Measurements from ENCODE around the gene RPLP2.

Gene RPLP2

DNA sequence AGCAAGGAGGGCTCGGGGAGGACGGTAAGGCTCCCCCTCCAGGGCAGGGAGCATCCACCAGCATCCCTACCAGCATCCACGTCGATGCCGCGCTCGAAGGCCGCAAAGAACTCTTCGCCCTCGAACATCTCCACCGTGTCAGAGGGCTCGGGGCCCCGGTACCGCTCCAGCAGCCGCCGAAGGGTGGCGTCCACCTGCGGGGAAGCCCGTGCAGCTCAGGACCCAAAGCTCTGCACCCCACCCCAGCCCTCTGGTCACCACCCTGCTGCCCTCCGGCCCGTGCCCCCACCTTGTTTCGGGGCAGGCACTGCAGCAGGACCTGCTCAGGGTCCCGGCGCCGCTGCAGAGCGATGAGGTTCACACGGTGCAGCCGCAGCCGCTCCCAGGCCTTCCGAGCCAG lies 9.3 kb upstream of the RPLP2 start:
- H3K27ac ChIP-seq = no peak overlapping the region
- H3K4me3 ChIP-seq = no peak overlapping the region

DNA sequence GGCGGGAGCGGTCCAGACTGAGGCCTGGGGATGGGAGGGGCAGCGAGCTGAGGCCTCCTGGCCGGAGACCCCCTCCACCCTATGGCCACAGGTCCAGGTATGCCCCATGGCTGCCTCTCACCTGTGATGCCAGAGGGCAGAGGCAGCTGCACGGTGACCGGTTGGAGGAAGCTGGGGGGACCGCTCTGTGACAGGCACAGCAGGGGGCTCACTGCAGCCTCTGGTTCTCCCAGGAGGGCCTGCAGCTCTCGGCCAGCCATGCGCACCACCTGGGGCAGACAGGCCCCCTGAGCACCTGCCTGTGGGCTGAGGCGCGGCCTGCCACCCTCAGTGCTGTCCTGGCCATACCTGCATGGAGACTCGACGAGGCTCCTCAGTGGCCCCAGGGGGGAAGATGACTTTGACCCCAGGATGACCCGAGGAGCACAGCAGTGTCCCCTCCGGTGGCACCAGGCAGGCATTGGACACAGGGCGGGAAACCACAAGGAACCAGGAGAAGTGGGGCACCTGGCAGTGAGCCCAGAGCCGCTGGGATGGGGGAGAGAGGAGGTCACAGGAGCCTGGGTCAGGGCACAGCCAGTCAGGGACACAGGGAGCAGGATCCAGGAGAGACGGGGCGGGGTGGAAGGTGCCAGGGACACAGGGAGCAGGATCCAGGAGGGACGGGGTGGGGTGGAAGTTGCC lies 8.5 kb upstream of the RPLP2 start:
- H3K4me3 ChIP-seq = no peak overlapping the region
- no peak overlapping the region for H3K27ac ChIP-seq

DNA sequence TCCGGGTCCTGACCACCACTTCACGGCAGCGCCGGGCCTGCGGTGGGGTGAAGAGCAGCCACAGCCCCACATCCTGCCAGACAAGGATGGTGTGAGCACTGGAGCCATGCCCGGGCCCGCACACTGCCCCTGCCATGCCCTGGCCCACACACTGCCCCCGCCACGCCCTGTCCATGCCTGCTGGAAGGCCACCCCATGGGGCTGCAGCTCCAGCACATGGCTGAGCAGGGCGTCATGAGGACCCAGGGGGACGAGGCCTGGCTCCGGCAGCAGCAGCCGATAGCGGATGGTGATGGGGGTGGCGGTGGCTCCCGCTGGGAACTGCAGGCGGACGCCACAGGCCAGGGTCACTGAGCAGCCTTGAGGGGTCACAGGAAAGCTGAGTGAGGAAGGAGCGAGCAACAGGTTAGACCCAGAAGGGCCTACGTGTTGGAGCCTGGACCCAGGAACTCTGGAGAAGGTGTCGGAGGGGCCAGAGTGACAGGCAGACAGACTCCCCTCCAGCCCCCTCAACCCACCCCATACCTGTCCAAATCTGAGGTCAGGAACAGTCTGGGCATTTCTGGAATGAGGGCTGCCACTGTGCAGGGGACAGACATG lies 7.6 kb upstream of the RPLP2 start:
- H3K4me3 ChIP-seq = no peak overlapping the region

DNA sequence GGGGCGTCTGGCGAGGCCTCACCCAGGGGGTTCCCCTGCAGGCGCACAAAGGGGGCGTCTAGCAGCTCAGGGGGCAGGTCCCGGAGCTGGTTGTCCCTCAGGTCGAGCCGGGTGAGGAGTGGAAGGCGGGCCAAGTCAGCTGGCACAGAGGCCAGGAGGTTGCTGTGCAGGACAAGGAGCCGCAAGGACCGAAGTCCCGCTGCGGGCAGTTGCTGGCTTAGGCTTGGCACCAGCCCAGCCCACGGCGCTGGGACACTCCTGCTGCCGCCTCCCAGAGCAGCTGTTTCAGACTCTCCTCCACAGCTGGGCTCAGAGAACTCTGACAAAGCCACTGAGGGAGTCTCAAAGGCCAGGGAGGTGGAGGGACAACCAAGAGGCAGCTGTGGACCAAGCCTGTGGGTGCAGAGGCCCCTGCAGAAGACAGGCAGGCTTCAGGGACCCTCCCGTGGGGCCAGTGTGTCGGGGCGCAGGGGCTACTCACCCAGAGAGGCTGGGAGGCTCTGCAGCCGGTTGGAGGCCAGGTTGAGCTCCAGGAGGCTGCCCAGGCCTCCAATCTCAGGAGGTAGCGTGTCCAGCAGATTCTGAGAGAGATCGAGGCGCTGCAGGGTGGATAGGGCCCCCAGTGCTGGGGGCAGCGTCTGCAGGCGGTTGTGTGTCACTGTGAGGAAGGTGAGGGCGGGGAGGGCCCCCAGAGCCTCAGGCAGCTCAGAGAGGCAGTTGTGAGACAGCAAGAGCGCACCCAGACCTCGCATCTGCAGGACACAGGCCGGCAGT lies 6.9 kb upstream of the RPLP2 start:
- no peak overlapping the region for H3K4me3 ChIP-seq
- H3K27ac ChIP-seq = no peak overlapping the region

More for the DNA sequence above, 7.6 kb upstream of the RPLP2 start:
- no peak overlapping the region for H3K27ac ChIP-seq

DNA sequence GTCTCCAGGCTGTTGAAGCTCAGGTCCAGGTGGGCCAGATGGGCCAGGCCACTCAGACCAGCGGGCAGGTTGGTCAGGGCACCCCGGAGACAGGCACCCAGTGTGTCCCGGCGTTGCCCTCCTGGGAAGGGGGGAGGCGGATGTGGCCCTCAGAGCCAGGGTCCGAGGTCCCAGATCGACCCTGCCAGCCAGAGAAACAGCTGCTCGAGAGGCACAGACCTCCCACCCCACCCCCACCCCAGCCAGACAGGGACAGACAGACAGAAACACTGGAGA lies 6.4 kb upstream of the RPLP2 start:
- Histone ChIP-seq H3K27ac (peak overlapping the region in 1 of 21 experiments; percentile 78), H3K4me3 (no peak overlapping the region)

DNA sequence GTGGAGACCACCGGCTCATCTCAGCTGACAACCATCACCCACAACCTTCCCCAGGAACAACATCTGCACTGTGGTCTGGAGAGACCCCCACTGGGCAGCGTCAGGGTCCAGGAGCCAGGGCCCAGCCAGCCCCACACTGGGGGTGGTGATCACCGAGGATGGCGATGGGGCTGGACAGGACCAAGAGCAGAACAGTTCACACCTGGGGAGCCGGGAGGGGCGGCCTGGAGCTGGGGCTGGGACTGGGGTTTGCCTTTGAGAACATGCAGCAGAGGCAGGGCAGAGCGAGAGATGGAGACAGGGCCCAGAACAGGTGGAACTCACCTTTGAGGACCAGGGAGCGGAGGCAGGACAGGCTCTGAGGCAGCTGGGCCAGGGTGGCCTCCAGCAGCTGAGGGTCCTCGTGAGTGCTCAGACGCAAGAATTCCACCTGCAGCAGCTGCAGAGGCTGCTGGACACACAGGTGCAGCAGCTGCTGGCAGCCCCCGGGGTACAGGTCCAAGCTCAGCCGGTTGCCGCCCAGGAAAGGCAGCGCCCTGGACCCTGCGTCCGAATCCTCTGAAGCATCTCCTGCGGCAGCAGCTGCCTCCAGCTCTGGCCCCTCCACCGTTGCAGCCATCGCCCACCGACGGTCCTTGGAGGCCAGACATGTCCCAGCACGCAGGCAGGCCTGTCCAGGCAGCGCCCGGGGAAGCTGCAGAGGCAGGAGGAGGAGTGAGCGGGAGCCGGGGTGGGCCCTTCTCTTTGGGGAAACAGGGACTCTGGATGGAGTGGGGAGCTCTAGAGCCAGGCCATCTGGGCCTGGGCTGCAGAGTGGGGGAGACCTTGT lies 5.8 kb upstream of the RPLP2 start:
- H3K27ac ChIP-seq = peak overlapping the region in 15 of 21 experiments; percentile 71 to 94 (median 88)
- H3K4me3 ChIP-seq = peak overlapping the region; percentile 55 to 72 (median 65)

DNA sequence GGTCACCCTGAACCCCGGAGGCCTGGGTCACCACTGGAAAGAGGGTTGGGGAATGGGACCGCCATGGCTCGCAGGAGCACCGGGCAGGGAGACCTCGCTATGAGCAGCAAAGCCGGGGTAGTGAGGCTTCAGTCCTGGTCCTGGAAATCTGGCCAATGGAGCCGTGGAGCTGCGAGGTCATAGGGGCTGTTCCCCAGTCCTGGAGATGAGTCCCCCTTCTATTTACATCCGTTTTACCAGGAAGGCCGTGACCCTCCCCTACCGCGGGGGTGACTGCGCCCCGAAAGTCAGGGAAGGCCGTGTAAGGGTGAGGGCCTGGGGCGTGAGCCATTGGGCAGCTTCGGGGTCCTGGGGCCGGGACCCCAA lies 5.2 kb upstream of the RPLP2 start:
- H3K4me3 ChIP-seq = peak overlapping the region; percentile 55 to 72 (median 65)
- H3K27ac ChIP-seq = peak overlapping the region in 20 of 21 experiments; percentile 71 to 94 (median 86)

DNA sequence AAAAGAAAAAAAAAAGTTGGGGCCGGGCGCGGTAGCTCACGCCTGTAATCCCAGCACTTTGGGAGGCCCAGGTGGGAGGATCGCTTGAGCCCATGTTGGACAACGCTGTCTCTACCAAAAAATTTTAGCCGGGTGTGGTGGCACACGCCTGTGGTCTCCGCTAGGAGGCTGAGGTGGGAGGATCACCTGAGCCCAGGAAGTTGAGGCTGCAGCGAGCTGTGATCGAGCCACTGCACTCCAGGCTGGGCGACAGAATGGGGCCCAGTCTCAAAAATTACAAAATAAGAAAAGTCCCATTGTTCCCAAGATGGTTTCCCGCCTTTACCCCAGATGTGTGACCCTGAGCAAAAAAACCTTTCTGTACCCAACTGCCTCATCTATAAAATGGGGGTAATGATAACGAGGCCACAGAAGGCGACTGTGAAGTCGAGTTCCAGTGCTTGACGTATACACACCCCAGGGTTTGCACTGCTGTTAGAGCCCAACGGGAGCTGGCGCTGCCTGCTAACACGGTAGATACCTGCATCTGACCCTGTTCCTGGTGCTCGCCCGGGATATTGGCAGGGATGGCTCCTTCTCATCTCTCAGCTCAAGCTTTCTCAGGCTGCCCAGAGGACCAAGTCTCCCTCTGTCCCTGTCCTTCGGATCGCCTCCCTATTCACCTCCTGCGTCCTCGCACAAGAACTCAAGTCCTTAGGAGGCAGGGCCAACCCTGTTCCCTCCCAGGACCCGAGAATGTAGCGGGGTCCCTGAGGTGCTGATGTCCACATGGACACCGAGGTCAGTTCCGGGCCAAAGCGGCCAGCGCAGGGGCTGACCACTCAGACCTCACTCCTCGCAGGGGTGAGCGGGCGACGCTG lies 1.1 kb upstream of the RPLP2 start:
- Histone ChIP-seq H3K27ac (peak overlapping the region; percentile 83 to 100 (median 98)), H3K4me3 (peak overlapping the region; percentile 84 to 99 (median 96))

DNA sequence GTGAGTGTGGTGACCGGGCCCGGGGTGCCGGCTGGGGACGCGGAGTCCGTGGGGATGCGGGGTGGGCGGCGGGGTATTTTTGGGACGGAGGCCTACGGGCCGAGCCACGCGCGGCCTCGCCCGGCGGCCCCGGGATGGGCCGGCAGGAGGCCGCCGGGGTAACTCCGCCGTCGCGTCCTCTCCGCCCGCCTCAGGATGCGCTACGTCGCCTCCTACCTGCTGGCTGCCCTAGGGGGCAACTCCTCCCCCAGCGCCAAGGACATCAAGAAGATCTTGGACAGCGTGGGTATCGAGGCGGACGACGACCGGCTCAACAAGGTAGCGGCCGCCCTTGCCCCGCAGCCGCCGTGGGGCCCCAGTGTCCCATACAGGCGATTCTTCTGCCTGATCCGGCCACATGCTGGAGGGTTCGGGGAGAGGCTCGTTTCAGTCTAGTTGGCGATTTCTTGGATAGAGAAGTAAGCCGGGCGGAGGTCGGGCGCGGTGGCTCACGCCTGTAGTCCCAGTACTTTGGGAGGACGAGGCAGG lies 337 bp downstream of the RPLP2 start:
- Histone ChIP-seq H3K4me3 (peak overlapping the region; percentile 84 to 99 (median 96)), H3K27ac (peak overlapping the region; percentile 37 to 100 (median 98))

DNA sequence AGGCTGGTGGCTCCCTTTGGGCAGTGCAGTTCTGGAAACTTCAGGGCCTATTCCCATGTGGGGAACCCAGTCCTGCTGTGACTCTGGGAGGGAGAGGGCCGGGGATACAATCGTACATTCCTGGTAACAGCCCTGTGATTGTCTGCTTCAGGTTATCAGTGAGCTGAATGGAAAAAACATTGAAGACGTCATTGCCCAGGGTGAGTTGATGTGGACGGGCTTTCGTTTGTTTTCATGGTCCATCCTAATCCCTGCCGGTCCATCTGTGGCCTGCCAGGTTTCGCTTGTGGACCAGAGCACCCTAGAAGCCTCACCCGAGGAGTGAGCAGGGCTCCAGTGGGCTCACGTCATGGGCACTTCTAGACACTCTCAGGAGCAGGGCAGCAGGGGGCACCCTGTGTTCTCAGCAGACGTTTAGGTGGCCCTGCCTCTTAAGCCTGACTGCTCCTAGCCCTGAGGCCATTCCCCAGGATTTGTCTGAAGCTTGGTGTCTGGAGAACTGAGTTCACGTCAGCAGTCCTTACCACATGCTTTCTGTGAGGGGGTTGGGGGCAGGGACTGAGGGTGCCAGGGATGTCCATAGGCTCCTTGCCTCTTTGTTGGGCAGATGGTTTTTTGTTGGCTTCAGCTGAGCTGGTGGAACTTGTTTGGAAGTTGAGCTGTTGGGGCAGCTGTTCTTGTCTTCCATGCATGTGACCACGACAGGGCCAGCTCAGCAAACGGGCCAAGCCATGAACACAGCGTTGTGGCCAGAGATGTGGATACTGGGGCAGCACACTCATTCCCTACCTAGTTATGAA lies 1.9 kb downstream of the RPLP2 start:
- peak overlapping the region in 2 of 7 experiments; percentile 84 to 95 for H3K4me3 ChIP-seq

DNA sequence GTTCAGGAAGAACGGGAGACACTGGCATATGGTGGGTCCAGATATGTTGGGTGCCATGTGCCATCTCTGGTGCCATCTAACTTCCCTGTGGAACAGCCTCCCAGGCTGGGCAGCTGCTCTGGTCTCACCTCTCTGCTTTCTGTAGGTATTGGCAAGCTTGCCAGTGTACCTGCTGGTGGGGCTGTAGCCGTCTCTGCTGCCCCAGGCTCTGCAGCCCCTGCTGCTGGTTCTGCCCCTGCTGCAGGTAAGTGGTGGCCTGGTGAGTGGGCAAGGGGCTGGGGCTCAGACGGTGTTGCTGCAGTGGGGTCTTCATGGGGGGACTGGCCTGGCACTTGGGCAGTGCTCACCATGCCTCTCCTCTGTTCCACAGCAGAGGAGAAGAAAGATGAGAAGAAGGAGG lies 2.6 kb downstream of the RPLP2 start:
- no peak overlapping the region for H3K4me3 ChIP-seq
- H3K27ac ChIP-seq = peak overlapping the region in 2 of 21 experiments; percentile 34 to 98

More for the DNA sequence above, 1.9 kb downstream of the RPLP2 start:
- H3K27ac ChIP-seq = peak overlapping the region in 8 of 21 experiments; percentile 2 to 100 (median 95)

DNA sequence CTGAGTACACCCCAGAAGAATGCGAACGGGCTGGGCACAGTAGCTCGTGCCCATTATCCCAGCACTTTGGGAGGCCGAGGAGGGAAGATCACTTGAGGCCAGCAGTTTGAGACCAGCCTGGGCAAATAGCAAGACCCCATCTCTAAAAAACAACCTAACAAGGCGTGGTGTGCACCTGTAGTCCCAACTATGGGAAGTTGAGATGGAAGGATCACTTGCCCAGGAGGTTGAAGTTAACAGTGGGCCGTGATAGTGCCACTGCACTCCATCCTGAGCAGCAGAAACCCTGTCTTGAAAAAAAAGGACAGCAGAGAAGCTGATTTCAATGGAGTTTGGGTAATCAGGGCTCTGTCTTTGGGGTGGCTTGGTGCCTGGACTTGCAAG lies 3.3 kb downstream of the RPLP2 start:
- no peak overlapping the region for H3K4me3 ChIP-seq
- H3K27ac ChIP-seq = peak overlapping the region in 1 of 21 experiments; percentile 13

DNA sequence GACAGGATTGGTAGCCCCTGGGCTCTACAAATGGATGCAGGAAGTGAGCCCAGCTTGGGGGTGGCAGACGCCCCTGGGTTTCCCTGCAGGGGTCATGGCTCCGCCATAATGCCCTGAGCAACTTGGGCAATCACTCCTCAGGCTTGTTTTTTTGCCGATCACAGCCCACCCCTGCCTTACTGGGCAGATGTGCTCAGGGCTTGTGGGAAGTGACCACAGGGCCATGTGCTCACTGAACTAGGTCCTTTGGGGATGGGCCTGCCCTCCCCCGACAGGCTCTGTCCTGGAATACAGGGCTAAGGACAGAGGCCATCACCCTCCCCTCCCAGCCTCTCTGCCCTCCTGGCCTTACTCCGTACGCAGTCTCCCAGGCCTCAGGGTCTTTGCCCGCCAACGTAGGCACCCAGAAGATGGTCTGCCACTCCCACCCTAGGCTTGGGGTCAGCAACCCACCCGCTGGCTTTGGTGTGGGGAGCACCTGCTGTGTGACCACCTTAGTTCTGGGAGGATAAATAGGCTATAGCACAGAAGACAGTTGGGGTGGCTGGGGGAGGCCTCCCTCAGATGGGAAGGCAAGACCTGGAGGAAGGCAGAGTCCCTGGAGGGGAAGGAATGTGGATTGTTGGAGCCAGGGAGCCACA lies 3.8 kb downstream of the RPLP2 start:
- peak overlapping the region in 1 of 21 experiments; percentile 13 for H3K27ac ChIP-seq
- no peak overlapping the region for H3K4me3 ChIP-seq

DNA sequence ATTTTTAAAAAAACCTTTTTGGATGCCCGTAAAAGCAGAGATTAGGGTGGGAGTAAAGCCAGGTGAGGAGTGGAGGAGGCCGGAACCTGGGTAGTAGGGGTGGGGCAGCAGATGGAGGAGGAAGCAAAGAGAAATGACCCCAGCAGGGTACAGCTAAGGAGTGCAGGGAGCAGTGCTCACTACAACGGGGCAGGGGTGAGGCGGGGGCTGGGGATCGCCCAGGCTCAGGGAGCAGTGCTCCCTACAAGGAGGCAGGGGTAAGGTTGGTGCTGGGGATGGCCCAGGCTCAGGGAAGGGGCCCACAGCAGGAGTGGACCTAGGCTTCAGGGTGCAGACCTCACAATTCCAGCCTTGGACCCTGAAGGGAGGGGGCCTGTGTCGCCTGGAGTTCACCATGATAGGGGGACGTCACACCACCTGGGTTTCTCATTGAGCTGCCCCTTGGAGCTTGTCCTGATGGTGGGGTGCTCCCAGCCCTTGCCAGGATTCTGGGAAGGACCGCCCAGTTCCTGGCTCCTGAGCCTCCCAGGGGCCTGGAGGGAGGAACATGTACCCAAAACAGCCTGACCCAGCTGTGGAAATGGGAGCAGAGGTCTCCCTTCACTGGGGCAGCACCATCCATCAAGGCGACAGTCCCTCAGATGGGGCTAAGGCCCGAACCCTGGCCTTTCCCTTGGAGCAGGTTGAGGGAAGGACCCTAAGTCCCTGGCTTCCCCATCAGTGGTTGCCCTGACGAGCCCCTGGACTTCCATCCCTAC lies 6.1 kb downstream of the RPLP2 start:
- H3K27ac ChIP-seq = no peak overlapping the region

DNA sequence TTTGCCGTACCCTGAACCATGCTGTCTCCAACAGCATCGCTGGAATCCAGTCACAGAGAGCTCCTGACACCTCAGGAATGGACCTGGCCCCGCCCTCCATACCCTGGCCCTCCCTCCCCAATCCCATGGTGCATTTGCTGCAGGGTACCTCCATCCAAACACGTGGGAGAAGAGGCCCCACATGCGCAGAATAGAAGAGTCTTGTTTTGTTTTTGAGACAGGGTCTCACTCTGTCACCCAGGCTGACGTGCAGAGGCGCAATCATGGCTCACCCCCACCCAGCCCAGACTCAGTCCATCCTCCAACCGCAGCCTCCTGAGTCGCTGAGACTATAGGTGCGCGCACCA lies 6.6 kb downstream of the RPLP2 start:
- Histone ChIP-seq H3K4me3 (no peak overlapping the region), H3K27ac (no peak overlapping the region)

More for the DNA sequence above, 6.1 kb downstream of the RPLP2 start:
- no peak overlapping the region for H3K4me3 ChIP-seq

DNA sequence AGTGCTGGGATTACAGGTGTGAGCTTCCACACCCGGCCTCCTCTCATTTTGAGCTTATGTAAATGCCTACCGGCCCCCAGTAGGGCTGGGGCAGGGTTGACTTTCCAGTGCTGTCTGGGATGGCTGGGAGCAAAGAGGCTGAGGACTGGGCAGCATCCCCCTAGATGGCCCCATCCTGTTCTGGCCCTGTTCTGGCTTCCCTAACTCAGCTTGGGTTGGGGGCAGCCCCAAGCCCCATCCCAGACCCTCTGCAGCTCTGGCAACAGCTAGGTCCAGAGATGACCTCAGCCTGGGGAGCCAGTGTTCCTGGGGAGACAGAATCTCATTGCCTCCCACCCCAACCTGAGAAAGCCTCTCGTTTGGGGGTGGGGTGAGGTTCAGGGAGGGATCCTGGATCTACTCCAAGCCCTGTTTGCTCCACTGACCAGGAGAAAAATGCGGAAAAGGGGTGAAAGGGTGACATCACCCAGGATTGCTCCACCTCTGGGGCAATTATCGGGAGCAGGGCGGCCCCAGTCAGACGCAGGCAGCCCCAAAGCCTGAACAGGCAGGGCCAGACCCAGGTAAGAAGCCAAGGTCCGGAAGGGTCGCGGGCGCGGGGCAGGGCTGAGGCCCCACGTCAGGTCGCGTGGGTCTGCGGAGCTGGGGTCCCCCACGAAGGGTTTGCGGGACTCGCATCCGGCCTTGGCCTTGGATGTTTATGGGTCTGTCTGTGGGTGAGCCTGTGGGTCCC lies 8.8 kb downstream of the RPLP2 start, which contains the start of gene PNPLA2:
Gene PNPLA2 (plus strand): TSS at position 519 of the 733 bp plus-strand sequence. CDS start 805 bp downstream, outside the sequence.
- peak within 1 kb of the TSS; percentile 60 to 99 (median 87) for H3K4me3 ChIP-seq
- peak within 1 kb of the TSS; percentile 65 to 98 (median 94) for H3K27ac ChIP-seq
